ENCODE results near the gene ZNF462. TPM values are rescaled to one million over a fixed set of nuclear protein-coding genes. Genes with fewer than 3 reads are reported as not detected.

Gene ZNF462
- total and polyA plus RNA-seq, 2 of the 13 experiments (the other 11 are each of a cell fraction or from before 2014, with no cell fraction given) = not detected

DNA sequence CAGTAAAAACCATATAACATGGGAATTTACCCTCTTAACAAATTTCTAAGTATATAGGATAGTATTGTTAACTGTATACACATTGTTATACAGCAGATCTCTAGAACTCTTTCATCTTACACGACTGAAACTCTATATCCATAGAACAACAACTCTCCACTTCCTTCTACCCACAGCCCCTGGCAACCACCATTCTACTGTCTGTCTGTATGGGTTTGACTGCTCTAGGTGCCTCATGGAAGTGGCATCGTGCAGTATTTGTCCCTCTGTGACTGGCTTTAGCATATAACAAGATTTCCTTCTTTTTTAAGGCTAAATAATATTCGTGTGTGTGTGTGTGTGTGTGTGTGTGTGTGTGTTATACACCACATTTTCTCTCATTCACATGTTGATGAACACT is 100.7 kb downstream of the ZNF462 start:
- no peak overlapping the region for H3K27ac ChIP-seq (ENCODE audit: extremely low read length, insufficient read depth, low read length)
- FAIRE-seq = no peak
- ChIA-PET POLR2A (no interaction called here), CTCF (ENCODE audit: low intra/inter-chr PET ratio, low total read pairs) (no interaction called here)
- TF ChIP-seq HNRNPLL (IDR thresholded peaks at IDR 0.05; ENCODE audit: low read depth, low read length, poor library complexity, severe bottlenecking) = no peak
- TF ChIP-seq KIAA2018 (CRISPR knock-in tag; IDR thresholded peaks at IDR 0.05; ENCODE audit: borderline replicate concordance) = no peak
- TF ChIP-seq PHF8 (CRISPR knock-in tag; IDR thresholded peaks at IDR 0.05) = no peak
- TF ChIP-seq ZFP91 (CRISPR knock-in tag; IDR thresholded peaks at IDR 0.05; ENCODE audit: borderline replicate concordance) = no peak
- TF ChIP-seq POLR2AphosphoS2 (IDR thresholded peaks at IDR 0.05; ENCODE audit: low read depth, low read length) = no peak
- no peak for TF ChIP-seq ZNF33B (CRISPR knock-in tag; IDR thresholded peaks at IDR 0.05)
- no peak for TF ChIP-seq ZNF563 (CRISPR knock-in tag; IDR thresholded peaks at IDR 0.05)
- no peak for TF ChIP-seq ZNF709 (CRISPR knock-in tag; IDR thresholded peaks at IDR 0.05)
- TF ChIP-seq, protein P1, sequence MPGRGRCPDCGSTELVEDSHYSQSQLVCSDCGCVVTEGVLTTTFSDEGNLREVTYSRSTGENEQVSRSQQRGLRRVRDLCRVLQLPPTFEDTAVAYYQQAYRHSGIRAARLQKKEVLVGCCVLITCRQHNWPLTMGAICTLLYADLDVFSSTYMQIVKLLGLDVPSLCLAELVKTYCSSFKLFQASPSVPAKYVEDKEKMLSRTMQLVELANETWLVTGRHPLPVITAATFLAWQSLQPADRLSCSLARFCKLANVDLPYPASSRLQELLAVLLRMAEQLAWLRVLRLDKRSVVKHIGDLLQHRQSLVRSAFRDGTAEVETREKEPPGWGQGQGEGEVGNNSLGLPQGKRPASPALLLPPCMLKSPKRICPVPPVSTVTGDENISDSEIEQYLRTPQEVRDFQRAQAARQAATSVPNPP (CRISPR knock-in tag; IDR thresholded peaks at IDR 0.05) = no peak
- H3K27me3 ChIP-seq (ENCODE audit: control insufficient read depth in 1 of 2, insufficient read depth in 2 of 2, low read length in 2 of 2) = no peaks in the 10 kb centered on the region
- no peak overlapping the region for H3K9ac ChIP-seq (ENCODE audit: insufficient read depth, low read depth, low read length)
- H3K4me3 ChIP-seq (replicated peaks in 1 of 3; ENCODE audit: insufficient read depth in 1 of 3, low read depth in 2 of 3, low read length in 3 of 3) = no peak overlapping the region
- H3K4me2 ChIP-seq (ENCODE audit: low read depth, low read length) = no peak overlapping the region
- ATAC-seq = no peak
- DNase-seq (ENCODE audit: low spot score) = no peak
- H3K79me2 ChIP-seq (ENCODE audit: insufficient read depth, low read length) = no peaks in the 10 kb centered on the region
- no peaks in the 10 kb centered on the region for H3K36me3 ChIP-seq (replicated peaks in 1 of 2; ENCODE audit: control insufficient read depth in 1 of 2, insufficient read depth in 2 of 2, low read length in 2 of 2)
- no peaks in the 10 kb centered on the region for H4K20me1 ChIP-seq (ENCODE audit: insufficient read depth, low read length)
- in situ Hi-C loops (cut with HindIII; ENCODE audit: extremely low pct_ligation_motif_present, low pct_unique_long_range_greater_than_20kb) (no loop called here), intact Hi-C loops (cut with micrococcal nuclease; ENCODE audit: unreplicated experiment) (no loop called here)
- no TSS peak for BruUV-seq (replicated peaks)
- no peaks in the 10 kb centered on the region for H3K4me1 ChIP-seq (ENCODE audit: insufficient read depth, low read length)
- WGBS (ENCODE audit: low lambda C conversion rate) = 4% methylated on average over 3 of the region's 3 CpGs
- H2AFZ ChIP-seq (ENCODE audit: low read length) = no peak overlapping the region
- no peaks in the 10 kb centered on the region for H3K9me3 ChIP-seq (ENCODE audit: low read length)
